ENCODE data around the gene FAM117A.

DNA sequence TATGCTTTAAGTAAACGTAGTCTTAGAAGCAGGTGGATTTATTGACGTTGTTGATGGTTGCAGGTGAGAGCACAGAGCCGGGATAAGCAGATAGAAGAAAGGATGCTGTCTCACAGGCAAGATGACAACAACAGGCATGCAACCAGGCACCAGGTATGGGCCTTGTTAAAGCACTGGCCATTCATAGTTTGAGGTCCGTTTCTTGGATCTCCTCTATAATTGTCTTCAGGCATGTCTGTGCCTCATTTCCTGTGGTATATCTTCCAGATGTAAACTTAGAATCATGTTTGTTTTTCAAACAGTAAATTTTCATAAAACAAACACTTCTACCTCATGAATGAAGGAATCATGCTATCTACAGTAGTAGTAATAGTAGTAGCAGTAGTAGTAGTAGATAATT, 45.1 kb upstream of the FAM117A start:
- TF ChIP-seq, protein P1, sequence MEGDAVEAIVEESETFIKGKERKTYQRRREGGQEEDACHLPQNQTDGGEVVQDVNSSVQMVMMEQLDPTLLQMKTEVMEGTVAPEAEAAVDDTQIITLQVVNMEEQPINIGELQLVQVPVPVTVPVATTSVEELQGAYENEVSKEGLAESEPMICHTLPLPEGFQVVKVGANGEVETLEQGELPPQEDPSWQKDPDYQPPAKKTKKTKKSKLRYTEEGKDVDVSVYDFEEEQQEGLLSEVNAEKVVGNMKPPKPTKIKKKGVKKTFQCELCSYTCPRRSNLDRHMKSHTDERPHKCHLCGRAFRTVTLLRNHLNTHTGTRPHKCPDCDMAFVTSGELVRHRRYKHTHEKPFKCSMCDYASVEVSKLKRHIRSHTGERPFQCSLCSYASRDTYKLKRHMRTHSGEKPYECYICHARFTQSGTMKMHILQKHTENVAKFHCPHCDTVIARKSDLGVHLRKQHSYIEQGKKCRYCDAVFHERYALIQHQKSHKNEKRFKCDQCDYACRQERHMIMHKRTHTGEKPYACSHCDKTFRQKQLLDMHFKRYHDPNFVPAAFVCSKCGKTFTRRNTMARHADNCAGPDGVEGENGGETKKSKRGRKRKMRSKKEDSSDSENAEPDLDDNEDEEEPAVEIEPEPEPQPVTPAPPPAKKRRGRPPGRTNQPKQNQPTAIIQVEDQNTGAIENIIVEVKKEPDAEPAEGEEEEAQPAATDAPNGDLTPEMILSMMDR (IDR thresholded peaks at IDR 0.05): no peak
- TF ChIP-seq POLR2A (IDR thresholded peaks at IDR 0.05): no peak
